NCI-H1105 (cell line): ENCODE measurements around the gene ZDHHC11B.
"Not testable (repeated sequence)": the region's sequence is repeated elsewhere in the genome, so short reads cannot be mapped to it uniquely, and the experiment has no call there.

Experiments used
- DNase-seq: peaks from one replicate; lab custom pipeline; 2025; lab: John Stamatoyannopoulos, UW

Gene ZDHHC11B

DNA sequence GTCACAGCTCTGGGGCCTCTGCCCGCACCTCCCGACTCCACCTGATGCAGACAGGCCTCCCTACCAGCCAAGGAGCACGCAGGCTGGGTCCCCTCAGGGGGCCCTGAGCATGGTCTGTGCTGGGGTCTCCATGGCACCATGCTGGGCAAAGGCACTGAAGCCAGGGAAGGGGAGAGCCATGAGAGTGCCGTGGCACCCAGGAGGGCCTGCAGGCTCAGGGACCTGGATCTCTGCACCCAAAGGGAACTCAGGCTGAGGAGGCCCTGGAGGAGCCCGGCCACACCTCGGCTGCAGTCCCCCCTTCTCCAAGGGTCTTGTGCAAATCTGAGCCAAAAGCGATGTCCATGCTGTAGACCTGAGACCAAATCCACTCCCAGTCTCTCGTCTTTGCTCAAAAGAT is 32.5 kb downstream of the ZDHHC11B start:
- DNase-seq: not testable (repeated sequence)

DNA sequence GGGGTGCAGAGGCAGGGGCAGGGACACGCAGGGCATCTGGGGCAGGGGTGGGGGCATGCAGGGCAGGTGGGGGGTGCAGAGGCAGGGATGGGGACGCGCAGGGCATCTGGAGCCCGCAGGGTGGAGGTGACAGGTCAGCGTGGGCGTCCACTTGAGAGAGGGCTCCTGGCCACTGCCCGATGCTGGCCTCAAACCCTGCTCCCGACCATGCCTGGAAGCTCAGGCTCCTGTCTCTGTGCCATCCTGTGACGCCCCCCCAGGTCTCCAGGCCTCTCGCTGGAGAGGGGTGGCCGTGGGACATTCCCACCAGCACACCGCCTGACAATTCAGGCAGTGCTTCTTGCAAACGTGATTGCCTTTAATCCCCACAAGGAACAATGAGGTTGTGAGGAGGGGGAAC is 33.0 kb downstream of the ZDHHC11B start:
- DNase-seq: no peak

DNA sequence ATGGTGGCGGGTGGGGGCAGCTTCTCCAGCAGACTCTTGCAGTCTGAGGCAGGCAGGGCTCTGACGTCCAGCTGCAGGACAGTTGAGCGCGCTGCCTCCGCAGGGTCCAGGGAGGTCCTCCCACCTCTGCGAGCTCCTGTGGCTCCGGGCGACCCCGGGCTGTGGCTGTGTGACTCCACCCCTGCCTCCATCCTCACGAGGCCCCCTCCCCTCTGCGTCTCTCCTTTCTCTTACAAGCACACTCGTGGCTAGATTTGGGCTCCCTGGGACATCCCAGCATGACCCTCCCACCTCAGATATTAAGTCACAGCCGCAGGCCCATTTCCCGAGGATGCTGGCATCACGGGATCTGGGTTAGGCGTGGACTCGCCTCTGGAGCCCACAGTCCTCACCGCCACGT is 34.3 kb downstream of the ZDHHC11B start:
- not testable (repeated sequence) for DNase-seq

DNA sequence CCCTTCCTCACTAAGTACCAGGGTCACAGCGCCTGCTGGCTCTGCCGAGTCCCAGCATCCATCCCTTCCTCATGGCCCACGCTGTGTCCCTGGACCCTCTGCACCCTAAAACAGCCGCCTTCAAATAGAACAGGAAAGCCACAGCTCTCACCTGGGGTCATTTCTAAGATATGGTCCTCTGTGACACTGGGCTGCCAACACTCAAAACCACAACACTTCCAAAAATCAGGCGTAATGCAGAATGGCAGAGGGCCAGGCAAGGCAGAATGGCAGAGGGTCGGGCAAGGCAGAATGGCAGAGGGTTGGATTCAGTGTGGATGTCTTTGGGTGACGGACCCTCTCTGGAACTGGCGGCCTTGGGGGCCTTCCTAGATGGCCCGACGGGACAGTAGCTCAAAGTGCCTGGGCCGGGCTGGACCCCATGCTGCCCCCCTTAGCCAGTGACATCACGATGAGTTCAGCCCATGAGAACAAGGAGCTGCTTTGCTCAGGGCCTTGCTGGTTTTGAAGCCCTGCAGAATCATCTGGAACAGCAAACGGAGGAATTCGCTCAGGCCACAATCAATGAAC is 35.3 kb downstream of the ZDHHC11B start:
- DNase-seq: no peak

DNA sequence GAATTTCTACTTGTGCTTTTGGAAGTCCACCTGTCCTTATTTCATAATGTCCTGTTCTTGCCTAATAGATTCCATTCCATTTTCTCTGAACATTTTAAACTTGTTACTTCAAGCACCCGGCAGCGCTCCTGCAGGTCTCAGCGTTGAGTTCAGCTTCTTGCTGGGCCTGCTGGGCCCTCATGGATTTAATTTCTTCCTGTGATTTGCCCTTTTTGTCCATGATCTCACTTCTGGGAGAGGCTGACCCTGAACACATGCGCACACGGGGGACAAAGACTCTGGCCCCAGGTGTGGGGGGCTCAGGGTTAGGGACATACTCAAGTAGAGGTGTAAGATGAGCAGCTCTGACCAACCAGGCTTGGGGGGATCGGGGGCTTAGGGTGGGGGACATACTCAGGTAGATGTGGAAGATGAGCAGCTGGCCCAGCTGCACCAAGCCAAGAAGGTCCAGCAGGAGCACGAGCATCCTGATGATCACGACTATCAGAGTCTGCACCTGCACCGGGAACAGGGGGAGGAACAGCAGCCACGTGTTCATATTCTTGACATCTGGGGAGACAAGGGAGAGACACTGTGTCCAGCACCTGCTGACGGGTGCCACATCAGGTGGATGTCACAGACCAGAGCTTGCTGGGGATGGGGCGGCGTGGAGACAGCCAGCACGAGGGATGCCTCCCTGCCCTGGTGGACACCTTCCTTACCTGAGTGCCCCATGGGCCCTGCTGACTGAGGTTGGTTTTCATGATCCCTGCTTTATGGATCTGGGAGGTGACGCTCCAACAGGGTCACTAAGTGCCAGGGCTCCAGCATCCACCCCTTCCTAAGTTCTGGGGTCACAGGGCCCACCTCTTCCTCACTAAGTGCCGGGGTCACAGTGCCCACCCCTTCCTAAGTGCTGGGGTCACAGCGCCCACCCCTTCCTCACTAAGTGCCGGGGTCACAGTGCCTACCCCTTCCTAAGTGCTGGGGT is 36.2 kb downstream of the ZDHHC11B start:
- not testable (repeated sequence) for DNase-seq

DNA sequence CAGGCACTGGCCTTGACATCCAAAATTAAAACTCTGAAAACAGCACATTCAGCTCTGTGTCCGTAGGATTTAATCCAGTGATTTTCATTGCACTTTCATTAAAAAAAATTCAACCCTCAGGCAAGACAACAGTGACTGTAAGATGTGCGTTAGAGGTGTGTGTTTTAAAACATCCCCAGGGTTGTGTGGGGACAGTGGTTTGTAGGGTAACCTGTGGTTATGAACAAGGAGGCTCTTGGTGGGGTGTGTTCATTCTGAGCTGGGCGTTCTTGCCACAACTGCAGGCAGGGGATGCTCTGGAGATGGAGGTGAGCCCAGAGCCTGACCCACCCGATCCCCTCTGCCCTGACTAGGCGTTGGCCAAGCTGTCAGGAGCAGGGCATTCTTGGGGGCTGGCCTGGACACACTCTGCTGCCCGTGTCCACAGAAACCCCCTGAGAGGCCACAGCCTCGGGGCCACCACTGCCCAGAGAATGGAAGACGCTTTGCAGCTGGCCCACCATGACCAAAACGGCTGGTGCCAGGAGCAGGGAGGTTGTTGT is 37.2 kb downstream of the ZDHHC11B start:
- DNase-seq: not testable (repeated sequence)

DNA sequence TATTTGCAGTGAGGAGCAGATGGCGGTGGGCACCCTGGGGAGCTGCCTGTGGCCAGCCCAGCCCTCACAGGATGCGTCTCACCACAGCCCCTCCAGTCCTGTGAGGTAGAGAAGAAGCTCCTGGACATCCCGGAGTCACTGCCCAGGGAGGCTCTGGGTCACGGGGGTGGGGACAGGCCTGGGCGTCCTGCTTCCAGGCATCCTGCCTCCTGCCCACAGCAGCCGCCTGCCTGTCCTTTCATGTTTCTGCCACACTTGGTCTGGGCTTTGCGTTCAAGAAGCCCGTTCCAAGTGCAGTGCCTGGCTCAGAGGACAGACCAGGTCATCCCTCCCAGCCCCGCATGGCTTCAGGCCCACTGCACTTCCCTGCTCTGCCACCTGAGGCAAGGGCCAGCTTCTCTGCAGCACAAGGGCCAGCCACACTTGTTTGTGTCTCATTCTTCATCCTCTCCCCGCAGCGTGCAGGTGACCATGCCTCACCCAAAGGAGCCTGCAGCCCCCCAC is 38.2 kb downstream of the ZDHHC11B start:
- DNase-seq: no peak

DNA sequence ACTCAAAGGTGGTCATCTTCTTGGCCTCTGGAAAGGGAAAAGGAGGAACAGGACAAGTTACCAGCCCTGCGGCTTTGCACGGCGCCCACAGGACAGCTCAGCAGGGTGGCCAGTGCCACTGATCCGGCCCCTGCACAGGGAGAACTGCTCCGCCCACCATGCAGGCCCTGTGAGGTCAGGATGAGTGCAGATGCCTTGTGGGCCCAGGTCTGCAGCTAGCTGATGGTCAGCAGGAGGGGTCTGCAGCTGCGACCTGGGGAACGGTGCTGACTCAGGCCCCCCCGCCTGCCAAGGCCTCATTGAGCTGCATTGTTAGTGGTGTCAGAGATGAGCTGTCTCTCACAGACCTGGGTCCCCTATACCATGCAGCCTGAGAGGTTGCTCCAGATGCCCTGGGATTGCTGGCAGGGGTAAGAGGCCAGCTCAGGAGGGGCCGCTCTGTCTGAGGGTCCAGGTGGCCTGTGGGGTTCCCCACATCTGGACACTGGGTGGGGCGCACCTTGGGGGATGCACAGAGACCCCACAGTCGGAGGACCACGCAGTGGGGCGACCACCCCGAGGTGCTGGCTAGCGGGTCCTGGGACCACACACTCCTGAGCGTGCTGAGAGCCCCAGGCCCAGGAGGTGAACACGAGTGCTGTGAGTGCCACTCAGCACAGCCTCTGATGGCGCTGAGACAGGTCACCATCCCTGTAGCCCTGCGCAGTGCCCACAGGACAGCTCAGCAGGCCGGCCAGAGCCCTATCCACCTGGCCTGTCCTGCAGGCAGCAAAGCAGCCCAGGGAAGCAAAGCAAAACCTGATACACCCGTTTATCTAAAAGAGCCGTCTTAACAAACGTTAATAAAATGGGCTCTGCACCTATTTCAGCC is 39.0 kb downstream of the ZDHHC11B start:
- not testable (repeated sequence) for DNase-seq

DNA sequence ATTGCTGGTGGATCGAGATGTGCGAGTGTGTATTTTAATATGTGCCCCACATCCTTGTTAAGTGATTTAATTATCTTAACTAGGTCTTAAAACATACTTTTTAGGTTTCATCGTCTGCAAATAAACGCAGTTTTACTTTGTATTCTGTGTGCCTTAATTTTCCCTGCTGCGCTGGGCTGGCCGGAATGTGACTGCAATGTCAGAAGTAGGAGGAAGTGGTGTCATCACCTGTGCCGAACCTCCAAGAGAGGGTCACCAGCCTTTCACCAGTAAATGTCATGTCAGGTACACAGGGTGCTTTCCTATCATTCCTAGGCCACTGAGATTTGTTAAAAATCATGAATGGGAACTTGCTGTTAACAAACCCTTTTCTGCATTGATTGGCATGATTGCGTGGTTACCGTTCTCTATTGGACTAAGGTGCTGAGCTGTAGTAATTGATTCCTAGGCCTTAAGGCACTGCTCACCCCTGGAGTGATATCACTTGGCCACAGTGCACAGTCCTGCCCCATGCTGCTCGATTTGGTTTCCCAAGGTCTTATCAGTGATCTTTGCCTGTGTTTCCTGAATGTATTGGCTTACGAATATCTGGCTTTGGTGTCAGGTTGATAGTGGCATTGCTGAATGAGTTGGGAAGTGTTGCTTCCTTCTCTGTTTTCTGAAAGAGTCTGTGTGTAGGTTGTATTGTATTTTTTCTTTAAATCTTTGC is 40.7 kb downstream of the ZDHHC11B start:
- not testable (repeated sequence) for DNase-seq

DNA sequence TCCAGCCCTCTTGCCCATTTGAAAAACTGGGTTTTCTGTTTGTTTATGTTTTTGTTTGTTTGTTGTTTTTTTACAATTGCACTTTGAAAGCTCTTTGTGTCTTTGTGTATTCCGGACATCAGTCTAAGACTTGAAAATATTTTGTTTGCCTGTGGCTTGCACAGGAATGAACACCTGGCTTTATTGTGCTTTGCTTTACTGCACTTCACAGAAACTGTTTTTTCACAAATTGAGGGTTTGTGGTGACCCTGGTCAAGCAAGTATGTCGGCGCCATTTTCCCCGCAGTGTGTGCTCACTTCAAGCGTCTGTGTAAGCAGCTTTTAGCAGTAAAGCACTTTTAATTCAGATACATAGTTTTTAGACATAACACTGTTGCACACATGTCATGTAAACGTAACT is 42.3 kb downstream of the ZDHHC11B start:
- not testable (repeated sequence) for DNase-seq

DNA sequence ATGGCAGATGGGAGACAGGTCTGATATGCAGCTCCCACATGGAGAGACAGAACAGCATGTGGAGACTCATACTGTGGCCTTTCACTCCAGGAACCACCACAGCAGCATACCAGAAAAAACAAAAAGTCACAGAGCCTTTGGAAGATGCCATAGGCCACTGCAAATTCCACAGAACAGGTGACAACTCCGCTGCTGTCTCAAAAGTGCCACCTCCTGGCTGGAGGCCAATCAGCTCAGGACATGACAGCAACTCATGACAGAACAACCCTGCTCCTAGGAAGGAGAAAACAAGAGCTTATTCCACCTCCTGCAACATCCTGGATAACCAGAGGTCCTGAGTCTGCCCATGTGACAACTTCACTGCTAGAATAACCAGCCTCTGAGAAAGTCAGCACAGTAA is 50.4 kb downstream of the ZDHHC11B start:
- DNase-seq: not testable (repeated sequence)

DNA sequence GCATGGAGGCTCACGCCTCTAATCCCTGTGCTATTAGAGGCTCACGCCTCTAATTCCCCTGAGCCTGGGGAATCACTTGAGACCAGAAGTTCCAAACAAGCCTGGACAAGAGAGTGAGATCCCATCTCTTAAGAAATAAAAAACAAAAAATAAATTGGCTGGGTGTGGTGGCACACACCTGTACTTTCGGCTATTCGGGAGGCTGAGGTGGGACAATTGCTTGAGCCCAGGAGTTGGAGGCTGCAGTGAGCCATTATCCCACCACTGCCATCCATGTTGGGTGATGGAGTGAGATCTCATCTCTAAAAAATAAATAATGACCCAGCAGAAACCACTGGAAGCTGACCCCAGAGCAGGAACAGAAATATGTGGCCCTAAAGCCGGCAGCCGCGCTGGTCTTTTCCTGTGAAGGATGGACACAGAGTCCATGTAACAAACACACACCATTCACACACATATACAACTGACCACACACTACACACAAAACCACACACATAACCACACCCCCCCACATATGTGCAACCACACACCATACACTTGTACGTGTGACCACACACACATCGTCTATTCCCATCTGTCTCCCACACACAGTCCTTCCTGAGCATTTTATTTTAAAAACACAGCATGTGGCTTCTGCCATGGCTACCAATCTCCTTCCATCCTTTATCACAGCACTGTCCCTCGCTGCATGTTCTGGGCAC is 51.6 kb downstream of the ZDHHC11B start:
- DNase-seq: not testable (repeated sequence)

DNA sequence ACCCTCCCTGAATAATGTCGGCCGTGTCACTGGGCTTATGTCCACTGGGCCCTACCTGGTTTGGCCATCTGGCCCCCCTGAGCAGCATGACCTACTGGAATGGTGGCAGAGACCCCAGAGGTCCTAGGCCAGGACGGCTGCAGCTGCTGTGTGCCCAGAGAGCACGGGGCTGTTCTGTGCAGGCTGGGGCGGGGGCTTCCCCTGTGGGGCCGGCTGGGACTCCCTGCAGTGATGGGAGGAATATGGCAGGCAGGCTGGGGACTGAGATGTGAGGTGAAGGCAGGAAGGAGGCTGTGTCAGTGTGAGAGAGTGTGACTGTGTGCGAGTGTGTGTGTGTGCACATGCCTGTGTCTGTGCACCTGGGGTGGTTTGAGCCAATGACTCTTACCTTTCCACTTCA is 55.3 kb downstream of the ZDHHC11B start:
- DNase-seq: not testable (repeated sequence)

DNA sequence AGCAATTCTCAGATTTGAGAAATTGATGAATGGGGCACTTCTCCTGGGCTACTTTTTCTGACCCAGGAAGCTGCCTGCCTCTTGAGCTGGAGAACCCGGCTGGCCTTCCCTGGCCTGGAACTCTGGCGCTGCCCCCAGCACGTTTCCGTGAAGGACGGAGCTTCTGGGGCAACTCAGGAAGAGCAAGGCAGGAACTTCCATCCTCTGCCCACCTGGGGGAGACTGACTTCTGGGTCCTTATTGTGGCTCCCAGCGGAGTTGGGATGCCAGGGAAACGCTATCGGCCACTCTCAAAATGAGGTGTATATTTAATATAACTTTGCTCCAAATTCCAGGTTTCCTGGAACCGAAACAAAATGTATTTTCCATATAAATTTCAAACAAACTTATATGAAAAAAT is 57.4 kb downstream of the ZDHHC11B start:
- not testable (repeated sequence) for DNase-seq

DNA sequence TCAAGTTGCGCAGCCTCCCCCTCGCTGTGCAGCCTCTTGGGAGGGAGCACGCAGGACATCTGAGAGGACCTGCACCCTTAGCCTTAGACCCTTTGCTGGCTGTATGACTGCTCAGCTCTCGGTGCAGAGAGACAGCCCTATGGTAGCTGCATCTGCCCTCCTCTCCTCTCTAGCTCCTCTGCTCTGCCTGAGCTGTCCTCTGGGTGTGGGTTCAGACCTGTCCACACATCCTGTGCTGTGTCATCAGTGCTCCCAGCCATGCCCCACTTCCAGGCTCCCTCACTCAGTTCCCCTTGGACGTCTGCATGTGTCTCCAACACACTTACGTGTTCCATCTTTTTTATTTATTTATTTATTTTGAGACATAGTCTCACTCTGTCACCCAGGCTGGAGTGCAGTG is 60.7 kb downstream of the ZDHHC11B start:
- DNase-seq: not testable (repeated sequence)

DNA sequence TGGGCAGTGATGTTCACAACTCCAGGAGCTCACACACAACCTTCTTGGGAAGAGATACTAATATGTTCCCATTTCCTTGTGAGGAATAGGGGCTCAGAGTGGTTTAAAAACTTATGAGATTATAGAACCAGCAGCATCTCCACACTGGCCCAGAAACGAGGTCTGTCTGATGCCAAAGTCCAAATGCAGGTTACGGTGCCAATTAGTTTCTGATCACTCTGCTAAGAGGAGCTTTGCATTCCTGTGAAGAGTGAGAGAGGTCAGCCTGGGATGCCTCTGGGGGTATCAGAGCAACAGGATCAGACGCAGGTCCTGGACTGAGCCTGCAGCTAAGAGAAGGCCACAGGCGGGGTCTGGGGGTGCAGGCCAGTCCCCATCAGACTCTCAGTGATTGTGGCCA is 61.2 kb downstream of the ZDHHC11B start:
- DNase-seq: not testable (repeated sequence)

DNA sequence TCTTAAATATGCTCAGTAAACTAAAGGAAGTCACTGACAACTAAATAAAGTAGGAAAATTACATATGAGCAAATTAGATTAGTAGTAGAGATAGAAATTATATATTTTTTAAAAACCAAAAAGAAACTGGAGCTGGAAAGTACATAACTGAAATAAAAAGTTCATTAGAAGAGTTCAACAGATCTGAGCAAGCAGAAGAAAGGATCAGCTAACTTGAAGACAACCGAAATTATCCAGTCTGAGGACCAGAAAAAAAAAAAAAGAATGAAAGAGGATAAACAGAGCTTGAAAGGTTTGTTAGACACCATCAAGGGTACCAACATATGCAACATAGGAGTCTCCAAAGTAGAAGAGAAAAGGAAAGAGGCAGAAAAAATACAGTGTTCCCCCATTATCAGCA is 65.2 kb downstream of the ZDHHC11B start:
- DNase-seq: not testable (repeated sequence)

DNA sequence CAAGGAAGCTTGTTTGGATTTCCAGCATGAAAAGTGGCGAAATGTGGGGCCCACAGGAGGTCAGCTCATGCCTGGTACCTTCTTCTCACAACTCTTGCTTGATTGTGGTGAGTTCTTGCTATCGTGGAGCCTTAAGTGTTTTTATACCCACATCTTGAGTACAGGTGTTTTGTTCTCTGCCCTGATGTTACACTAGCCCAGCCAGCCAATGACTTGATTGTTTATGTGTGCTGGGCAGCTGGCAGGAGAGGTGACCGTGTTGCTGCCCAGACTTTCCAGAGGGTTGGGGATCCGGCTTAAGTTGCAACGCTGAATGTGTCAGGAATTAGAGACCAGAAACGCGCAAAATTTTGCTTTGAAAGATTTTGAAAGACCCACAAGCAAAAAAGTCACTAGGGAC is 67.4 kb downstream of the ZDHHC11B start:
- no peak for DNase-seq

DNA sequence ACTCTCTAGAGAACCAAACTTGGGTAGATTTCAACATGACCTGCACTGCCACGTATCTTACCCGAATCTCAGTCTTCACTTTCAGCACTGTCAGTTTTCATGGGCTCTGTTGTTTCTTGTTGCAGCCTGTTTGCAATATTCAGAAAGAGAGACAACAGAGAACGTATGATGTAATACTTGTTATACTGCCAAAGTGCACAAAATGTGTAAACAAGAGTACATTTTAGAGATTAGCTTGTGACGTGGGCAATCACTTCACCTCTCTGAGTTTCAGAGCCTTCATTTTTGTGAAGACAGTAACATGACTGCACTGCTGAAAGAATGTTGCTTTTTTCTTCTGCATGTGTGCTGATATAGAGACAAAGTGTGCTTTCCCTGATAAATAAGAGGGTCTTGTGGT is 67.8 kb downstream of the ZDHHC11B start:
- DNase-seq: not testable (repeated sequence)

DNA sequence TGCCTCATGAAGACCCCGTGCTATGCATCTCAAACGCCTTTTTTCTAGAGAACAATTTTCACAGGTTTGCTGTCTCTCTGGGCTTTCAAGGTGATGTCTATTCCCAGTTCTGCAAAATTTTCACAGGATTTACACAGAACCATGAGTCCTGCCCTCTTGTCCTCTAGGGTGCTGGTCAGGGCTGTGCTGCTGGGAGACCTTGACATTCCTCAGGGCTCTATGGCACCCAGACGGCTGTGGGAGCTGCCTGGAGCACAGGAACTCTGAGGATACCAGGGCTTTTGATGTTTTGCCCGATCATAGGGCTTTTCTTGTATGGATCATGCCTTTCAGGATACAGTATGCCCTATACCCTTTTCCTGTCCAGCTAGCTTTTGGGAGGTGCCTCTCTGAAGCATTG is 68.9 kb downstream of the ZDHHC11B start:
- DNase-seq: not testable (repeated sequence)
